Bladder microvascular endothelial cell (primary cell): Measurements from ENCODE around the gene UNC5B. TPM values are rescaled to one million over a fixed set of nuclear protein-coding genes. Genes with fewer than 3 reads are reported as not detected.

Experiments
- total RNA-seq: library from RNA; depleted of rRNA; stranded (reverse); fragments of >200 nt; gene quantifications from 2 replicates; pipeline ENCODE4 v1.2.3, GENCODE V29; 2014

Gene UNC5B
- 5.3 and 24.8 TPM in 2 replicates for total RNA-seq

GRCh38 chr10:71212318-71213126, at the start of gene UNC5B:
UNC5B (plus strand) TSS chr10:71212570; CDS start chr10:71212986, 416 bp downstream.

GRCh38 chr10:71319042-71319799, 106.9 kb downstream of the UNC5B start, which contains the start of gene SLC29A3:
SLC29A3 (plus strand) TSS chr10:71319259; CDS start chr10:71319310, 51 bp downstream.

Other genes with a start within 250 kb of the UNC5B start
- 1.5 and 2.6 TPM in 2 replicates for gene SLC29A3, start 106.7 kb downstream of the UNC5B start, total RNA-seq
- gene CDH23, start 184.3 kb downstream of the UNC5B start, total RNA-seq: under 0.01 and 0.06 TPM in 2 replicates